Activated CD4-positive, alpha-beta T cell treated with anti-CD3 and anti-CD28 coated beads, Interleukin-2, amount 50 U/mL, for 24 hours (primary cell): ENCODE results near the gene FILIP1.
A peak's percentile ranks its signal among the peaks of the same experiment; 100 is the strongest.

ENCODE experiments used
- DNase-seq, 2 donors: peaks; one replicate each; pipeline ENCODE4 v3.0.0-alpha.2; 2020; ENCODE audit warnings: low read depth in 1 of 2, low spot score in 1 of 2

FILIP1 gene

DNA sequence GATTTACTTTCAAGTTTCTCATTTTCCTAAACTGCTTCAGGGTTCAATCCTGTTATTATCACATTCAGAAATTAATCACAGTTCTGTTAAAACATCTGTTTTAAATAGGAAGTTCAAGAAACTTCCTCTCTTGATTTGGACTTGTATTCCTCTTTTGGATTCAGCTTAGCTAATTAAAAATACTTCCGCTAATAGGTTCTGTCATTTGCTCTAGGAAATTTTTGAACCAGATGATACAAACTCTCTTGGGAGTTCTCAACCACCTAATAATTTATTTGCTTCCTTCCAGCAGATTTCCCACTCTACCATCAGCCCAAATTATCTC, 193.1 kb downstream of the FILIP1 start:
- no peak for DNase-seq

DNA sequence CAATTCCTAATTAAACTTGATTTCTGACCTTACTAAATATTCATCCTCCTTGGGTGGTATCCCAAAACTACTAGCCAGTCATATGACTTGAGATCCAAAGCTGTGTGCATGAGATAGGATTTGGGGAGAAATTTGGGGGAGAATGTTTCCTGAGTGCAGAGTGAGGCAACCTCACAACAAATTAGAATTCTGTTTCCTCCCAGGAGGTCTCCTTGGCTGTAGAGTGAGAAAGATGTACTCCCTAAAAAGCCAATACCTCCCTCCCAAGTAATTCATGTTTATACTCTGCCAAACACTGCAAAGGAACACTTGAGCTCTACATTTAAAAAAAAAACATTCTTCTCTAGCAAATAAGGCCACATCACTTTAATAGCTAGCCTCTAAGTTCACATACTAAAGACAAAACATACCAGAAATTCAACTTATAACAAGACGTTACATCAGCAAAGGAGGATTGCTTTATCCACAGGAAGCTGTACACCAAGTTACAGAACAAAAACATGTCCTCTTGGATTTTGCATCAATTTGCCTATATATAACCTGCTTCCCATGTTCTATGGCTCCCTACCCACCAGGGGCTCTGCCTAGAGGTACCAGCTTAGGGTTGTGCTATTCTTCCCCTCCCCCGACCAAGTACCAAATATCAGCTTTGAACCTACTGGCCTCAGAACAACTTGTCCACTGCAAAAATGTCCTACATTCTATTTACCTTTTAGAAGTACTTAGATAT, 193.6 kb downstream of the FILIP1 start:
- DNase-seq, result no peak

DNA sequence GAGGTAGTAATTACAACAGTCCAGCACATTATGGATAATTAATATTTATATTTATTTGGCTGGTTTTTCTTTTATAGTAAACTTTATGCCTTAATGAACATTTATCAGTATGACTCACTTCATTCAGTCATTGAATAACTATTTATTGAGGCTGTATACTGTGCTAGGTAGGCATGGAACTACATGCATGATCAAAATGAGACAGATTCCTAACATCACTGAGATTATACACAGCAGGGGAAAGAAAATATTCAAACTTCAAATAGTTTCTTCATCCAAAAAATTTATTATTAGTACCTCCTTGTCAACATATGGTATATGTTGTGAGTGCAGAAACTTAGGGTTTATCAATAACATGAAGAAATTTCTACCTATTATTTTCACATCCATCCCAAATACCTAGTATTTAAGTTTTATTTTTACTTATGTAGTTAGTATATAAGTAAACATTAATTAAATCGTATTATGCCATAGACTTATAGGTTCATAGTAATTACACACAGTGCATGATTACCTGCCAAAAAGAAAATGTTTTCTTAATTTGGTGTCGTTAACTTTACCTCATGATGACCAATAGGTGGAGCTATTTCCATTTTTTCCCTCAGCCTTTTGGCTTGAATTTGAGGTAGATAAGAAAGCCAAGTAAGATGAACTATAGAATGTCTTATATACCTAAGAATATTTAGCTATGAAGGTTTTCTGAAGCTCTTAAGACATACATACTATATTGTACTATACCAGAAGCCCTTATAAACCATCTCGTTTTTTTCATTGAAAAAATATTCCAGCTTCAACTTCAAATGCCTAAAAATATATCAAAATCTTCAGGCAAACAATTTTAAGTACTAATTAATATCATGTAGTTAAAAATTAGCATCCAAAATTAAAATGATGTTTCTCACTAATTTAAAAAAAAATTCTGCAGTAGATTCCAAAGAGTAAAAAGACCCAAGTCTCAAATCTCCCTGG, 196.5 kb downstream of the FILIP1 start:
- DNase-seq, result no peak

- DNase-seq, result no peak
Measured at GRCh38 chr6:75292555-75292954, 201.0 kb downstream of the FILIP1 start.

DNA sequence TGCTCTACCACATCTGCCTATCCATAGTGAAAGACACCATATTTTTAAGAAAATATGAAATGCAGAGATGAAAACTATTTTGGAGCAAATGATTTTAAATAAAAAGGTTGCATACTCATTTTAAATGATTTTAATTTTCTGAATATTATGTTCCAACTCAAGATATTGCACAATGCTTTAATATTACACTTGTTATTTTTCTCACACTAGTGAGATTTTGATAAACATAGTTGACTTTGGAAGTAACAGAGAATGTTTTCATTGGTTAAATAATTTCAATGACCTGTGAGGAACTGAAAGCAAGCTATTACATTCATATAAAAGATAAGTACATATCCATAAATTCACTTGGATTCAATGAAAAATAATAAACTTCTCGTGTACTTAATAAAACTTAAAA, 201.9 kb downstream of the FILIP1 start:
- no peak for DNase-seq

GRCh38 chr6:75291331-75291730, 202.3 kb downstream of the FILIP1 start:
- no peak for DNase-seq

GRCh38 chr6:75290136-75290945, 203.3 kb downstream of the FILIP1 start:
- no peak for DNase-seq

DNA sequence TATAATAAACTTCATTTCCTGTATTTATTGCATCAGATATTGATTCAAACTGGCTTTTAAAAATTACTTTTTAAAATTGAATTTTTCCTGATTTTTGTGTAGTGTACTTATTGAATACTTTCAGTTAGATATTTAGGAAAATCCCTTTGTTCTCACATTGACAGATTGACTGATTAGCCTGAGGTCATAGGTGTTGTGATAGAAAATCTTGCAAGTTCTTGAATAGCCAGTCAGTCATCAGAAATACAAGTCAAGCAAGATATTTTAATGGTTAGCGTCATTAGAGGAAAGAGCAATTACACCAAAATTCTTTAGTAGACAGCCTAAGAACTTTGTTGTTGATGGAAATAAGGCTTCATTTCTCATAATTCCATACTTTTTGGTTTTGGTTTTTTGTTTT, 205.6 kb downstream of the FILIP1 start:
- DNase-seq, result no peak

- no peak for DNase-seq
Measured at GRCh38 chr6:75287424-75287823, 206.2 kb downstream of the FILIP1 start.

- DNase-seq, result no peak
Measured at GRCh38 chr6:75286955-75287354, 206.6 kb downstream of the FILIP1 start.

DNA sequence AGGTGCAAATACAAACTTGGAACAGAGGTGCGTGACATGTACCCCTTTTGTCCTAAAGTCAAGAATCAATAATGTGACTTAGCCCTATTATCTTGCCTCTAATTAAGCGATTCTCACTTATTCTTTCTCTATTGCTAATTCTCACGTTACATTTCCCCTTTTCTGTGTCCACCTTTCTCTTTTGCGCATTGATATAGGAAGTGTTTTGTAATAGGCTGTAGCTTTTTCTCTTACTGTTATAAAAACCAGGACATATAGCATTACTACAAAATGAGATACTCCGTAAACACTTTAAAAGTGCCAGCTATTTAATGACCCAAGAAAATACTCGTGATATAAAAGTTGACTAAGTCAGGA, 208.3 kb downstream of the FILIP1 start:
- no peak for DNase-seq

DNA sequence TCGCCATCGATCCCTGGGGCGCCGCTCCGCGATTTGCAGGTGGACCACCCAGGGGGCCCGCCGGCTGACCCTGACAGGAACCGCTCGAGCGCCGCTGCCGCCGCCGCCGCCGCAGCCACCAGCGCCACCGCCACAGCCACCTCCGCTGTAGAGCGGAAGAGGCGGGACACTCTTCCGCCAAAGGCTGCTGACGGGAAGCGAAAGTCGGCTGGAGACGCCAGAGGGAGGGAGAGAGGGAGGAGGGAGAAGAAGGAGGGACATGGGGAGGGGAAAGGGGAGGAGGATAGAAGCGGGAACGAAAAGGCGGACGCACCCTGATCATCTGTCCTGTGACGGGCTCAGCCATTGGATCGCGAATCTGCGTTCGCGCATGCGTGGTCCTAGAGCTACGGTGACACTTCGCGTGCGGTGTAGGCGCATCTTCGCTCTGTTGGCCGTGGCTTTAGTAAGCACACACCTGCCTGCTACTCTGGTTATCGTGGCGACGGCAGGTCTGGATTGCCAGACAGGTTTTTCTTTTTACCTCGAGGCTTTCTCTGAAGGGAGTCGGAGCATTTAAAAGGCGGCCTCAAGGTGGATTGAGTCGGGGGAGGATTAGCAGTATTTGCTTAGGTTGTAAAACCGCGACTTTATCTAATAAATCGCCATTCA, 208.8 kb downstream of the FILIP1 start, which contains the start of gene TMEM30A:
Gene TMEM30A, minus strand, starts transcription at position 161 of the 651 bp plus-strand sequence. Its CDS starts 154 bp downstream, at position 7.
- peak; percentile 87 to 97 for DNase-seq

DNA sequence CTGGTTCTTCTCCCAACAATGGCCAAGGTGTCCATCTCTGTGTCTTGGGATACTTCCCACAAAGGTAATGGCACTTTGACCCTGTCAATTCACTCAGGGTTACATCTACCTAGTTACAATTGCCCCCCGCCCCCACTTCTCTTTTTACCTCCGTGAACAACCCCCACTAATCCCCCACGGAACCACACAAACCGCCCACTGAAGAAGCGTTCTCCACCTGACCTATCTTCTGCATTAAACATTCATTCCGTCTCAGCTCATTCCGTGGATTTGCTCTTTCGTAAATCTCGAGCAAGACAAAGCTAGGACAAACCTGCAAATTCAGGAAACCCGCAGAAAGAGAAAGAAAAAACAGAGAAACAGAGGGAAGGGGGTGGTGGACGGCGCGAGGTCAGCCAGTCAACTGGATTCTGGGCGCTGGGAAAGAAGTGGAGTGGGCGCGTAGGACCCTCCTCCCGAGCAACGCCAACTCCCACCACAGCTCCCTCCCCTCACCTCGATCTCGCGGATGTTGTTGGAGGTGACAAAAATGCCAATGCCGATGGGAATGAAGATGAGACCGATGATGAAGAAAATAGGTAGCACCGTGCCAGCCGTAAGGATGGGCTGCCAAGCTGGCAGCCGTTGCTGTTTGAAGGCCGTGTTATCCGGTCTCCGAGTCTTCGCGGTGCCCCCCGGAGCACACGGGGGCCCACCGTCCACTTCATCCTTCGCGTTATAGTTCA, 209.5 kb downstream of the FILIP1 start:
- peak in 1 of 2 donors; percentile 3 for DNase-seq

DNA sequence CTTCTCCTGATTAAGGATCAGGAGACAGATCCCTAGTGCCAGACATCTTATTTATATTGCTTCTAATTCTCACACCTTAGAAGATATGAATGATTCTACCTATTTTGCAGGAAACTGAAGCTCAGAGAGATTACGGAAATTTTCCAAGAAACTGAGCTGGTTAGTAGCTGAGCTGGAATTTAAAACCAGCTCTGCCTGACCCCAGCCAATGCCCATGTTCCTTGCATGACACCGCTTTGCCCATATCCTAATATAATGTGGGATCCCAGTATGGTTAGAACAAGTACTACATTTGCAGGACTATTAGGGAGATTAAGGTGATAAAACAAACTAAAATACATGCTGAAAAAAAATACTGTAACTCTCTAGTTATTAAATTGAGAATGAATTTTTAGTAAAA, 210.9 kb downstream of the FILIP1 start:
- DNase-seq, result no peak

GRCh38 chr6:75281653-75282052, 211.9 kb downstream of the FILIP1 start:
- DNase-seq, result no peak

DNA sequence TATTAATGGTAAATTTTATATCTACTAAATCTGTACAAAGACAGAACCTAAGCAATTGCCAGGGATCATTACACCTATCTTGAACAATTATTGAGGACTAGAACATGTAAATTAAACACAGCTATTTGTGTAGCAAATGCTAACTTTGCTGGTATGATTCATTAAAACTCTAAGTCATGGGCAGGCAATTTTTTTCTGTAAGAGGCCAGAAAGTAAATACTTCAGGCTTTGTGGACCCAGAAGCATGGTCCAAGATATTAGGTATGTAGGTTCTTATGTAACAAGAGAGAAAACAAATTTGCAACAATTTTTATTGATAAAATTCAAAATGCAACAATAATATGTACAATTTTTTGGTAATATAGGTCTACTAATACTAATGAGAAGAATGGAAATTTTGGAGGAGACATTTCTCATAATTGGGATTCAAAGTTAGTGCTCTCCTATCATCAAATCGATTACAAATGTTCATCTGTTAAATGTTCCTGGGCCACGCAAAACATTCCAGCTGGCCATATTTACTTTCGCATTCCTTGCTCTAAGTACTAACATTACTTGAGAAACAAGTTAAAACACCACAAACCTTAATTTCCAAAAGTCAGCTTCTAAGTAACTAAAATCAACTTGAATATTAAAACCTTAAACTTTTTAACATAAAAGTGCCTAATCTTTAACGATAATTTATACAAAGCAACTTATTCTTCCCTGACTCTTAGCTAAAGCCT, 213.3 kb downstream of the FILIP1 start:
- no peak for DNase-seq

- no peak for DNase-seq
Measured at GRCh38 chr6:75279418-75279817, 214.2 kb downstream of the FILIP1 start.

DNA sequence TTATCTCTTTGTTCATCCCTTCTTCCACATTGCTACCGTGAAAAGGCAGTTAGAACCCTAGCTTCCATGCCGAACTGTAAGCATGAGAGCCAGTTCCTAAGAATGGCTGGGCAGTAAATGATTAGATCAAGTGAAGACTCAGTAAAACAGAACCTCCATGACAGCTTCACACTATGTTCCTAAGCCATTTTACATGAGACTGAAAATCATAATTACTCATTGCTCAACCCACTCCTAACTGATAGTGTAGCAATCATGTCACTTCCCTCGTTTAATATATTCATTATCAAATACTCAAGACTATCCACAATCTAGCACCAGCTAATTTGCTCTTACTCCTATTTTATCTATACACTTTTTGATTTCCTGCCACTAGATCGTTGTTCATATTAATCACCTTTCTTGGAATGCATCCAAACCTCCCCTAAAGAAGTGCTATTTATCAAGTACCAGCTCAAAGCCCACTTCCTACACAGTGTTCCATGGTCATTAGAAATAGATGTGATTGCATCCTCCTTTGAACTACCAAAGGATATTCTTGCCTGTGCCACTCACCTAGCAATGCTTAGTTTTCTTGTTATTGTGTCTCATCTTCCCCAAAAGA, 215.0 kb downstream of the FILIP1 start:
- DNase-seq, result no peak

- no peak for DNase-seq
Measured at GRCh38 chr6:75275067-75275466, 218.5 kb downstream of the FILIP1 start.
